HG03196 (cell line): ENCODE results near the gene TMEM18.
"Not testable (repeated sequence)": the region's sequence is repeated elsewhere in the genome, so short reads cannot be mapped to it uniquely, and the experiment has no call there.

Experiments used
- ATAC-seq: cut with Tn5 transposase; IDR thresholded peaks from one replicate; pipeline ENCODE4 v1.9.1; 2021; ENCODE audit not compliant: unreplicated experiment

The TMEM18 gene

GRCh38 chr2:677056-677958 lies at the start of gene TMEM18:
Gene TMEM18 (minus strand): TSS chr2:677406. CDS start chr2:677345, 61 bp downstream.
- ATAC-seq, result peak; percentile 63

- ATAC-seq, result peak; percentile 72
Measured at GRCh38 chr2:726169-726568, 49.0 kb upstream of the TMEM18 start.

GRCh38 chr2:725468-725867 lies 48.3 kb upstream of the TMEM18 start:
- ATAC-seq, result no peak

- ATAC-seq, result no peak
Measured at GRCh38 chr2:723761-724160, 46.6 kb upstream of the TMEM18 start.

- ATAC-seq, result no peak
Measured at GRCh38 chr2:720842-721241, 43.6 kb upstream of the TMEM18 start.

GRCh38 chr2:719734-720133 lies 42.5 kb upstream of the TMEM18 start:
- ATAC-seq, result no peak

GRCh38 chr2:719191-719590 lies 42.0 kb upstream of the TMEM18 start:
- ATAC-seq, result no peak

- no peak for ATAC-seq
Measured at GRCh38 chr2:717661-718060, 40.5 kb upstream of the TMEM18 start.

GRCh38 chr2:715854-716560 lies 38.8 kb upstream of the TMEM18 start:
- ATAC-seq, result no peak

GRCh38 chr2:715038-715437 lies 37.8 kb upstream of the TMEM18 start:
- ATAC-seq, result no peak

GRCh38 chr2:714005-714741 lies 37.0 kb upstream of the TMEM18 start:
- ATAC-seq, result peak; percentile 99

- ATAC-seq, result no peak
Measured at GRCh38 chr2:710867-711665, 33.9 kb upstream of the TMEM18 start.

GRCh38 chr2:709138-709765 lies 32.0 kb upstream of the TMEM18 start:
- no peak for ATAC-seq

- no peak for ATAC-seq
Measured at GRCh38 chr2:708667-709066, 31.5 kb upstream of the TMEM18 start.

- ATAC-seq, result peak; percentile 95
Measured at GRCh38 chr2:705971-706511, 28.8 kb upstream of the TMEM18 start.

GRCh38 chr2:702765-703164 lies 25.6 kb upstream of the TMEM18 start:
- ATAC-seq, result not testable (repeated sequence)

GRCh38 chr2:696999-697627 lies 19.9 kb upstream of the TMEM18 start:
- ATAC-seq, result no peak

GRCh38 chr2:696463-696862 lies 19.3 kb upstream of the TMEM18 start:
- ATAC-seq, result peak; percentile 96

GRCh38 chr2:694906-695510 lies 17.8 kb upstream of the TMEM18 start:
- no peak for ATAC-seq
